AML-193 (cell line): Measurements from ENCODE around the gene POLH.

Experiments
- DNase-seq, 2 experiments: peaks; one replicate each; lab custom pipeline; 2025; lab: John Stamatoyannopoulos, UW

Gene POLH

GRCh38 chr6:43606019-43606418 is 30.0 kb downstream of the POLH start:
- DNase-seq: no peak

DNA sequence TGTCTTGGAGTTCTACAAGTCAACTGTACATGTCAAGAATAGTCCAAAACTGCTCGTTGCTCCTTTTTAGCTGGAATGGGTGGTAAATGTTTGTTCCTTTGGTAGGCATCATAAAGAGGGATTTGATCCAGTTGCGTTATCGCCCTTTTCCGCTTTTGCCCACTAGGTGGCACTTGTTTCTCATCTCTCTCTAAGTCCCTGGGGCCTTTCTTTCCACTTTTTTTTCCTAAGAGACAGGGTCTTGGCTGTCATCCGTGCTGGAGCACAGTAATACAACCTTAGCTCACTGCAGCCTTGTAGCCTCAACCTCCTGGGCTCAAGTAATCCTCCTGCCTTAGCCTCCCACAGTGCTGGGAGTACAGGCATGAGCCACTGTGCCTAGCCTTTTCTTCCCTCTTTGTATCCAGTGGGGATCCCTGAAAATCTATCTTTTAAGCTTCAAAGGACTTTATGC is 32.4 kb downstream of the POLH start:
- DNase-seq: peak; percentile 53 to 72

DNA sequence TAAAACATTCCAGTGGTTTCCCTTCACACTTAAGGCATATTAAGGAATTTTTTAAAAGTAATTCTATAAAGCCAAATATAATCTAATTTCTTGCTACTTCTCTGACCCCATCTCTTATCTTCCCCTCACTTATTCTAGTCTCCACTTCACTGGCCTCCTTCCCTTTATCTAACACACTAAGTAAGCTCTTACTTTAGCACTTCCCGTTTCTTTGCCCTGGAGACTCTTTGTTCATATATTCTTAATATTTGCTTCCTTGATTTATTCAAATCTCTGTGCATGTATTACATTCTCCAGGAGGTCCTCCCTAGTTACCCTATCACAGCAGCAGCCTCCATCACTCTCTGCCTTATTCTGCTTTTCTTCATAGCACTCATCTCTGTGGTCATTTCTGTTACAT is 32.8 kb downstream of the POLH start:
- peak; percentile 15 to 24 for DNase-seq

DNA sequence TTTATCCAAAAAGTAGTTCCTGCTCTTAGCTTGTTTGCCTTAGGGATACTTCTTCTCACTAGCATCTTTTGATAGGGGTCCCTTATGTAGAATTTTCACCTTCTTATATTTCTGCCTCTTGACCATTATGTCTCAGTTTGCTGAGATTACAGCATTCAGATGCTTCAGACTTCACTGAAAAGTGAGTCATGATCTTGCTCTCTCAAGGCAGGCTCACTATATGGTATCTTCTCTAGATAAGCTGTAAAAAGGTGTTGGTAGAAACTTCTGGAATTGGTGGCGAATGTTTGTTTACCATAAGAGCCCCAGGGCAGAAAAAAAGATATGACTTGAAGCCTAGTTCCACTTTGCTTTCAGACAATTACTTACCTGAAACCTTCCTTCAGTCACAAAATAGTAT is 33.4 kb downstream of the POLH start:
- no peak for DNase-seq

DNA sequence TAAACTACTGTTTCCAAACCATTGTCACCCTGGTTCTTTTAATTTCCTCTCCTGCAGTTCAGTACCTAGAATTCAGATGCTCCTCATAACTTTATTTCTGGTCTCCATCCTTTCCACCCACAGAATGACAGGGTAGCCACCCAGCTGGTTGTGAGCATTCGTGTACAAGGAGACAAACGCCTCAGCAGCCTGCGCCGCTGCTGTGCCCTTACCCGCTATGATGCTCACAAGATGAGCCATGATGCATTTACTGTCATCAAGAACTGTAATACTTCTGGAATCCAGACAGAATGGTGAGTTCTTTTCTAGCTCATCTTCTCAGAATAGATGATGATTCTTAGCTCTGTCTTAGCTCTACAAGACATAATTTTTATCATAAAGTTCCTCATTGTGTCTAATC is 34.4 kb downstream of the POLH start:
- no peak for DNase-seq

- no peak for DNase-seq
These were observed 37.9 kb downstream of the POLH start for GRCh38 chr6:43613721-43614395.

GRCh38 chr6:43614396-43614730 is 38.4 kb downstream of the POLH start:
- DNase-seq: no peak

GRCh38 chr6:43616725-43617472 is 40.9 kb downstream of the POLH start:
- no peak for DNase-seq

GRCh38 chr6:43621078-43621835 is 45.3 kb downstream of the POLH start:
- no peak for DNase-seq

DNA sequence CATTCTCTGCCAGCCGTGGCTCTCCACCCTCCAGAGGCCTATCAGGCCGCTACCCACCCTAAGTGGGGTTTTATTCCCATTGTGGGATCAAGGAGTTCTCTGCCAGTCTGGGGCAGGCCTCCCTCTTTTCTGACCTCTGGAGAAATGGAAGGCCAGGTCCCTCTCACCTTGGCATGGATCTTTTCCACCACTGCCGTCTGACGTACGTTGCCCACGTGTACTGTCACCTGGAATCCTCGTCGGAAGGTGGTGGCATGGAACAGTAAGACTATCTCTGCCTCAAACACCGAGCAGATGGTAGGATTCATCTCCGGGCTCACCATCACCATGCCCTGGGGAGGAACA is 45.8 kb downstream of the POLH start:
- DNase-seq: no peak

GRCh38 chr6:43622541-43622940 is 46.6 kb downstream of the POLH start:
- no peak for DNase-seq

GRCh38 chr6:43623880-43624785 is 48.1 kb downstream of the POLH start:
- DNase-seq: no peak

GRCh38 chr6:43624786-43625288 is 48.9 kb downstream of the POLH start:
- no peak for DNase-seq

GRCh38 chr6:43625393-43625992 is 49.5 kb downstream of the POLH start:
- no peak for DNase-seq

DNA sequence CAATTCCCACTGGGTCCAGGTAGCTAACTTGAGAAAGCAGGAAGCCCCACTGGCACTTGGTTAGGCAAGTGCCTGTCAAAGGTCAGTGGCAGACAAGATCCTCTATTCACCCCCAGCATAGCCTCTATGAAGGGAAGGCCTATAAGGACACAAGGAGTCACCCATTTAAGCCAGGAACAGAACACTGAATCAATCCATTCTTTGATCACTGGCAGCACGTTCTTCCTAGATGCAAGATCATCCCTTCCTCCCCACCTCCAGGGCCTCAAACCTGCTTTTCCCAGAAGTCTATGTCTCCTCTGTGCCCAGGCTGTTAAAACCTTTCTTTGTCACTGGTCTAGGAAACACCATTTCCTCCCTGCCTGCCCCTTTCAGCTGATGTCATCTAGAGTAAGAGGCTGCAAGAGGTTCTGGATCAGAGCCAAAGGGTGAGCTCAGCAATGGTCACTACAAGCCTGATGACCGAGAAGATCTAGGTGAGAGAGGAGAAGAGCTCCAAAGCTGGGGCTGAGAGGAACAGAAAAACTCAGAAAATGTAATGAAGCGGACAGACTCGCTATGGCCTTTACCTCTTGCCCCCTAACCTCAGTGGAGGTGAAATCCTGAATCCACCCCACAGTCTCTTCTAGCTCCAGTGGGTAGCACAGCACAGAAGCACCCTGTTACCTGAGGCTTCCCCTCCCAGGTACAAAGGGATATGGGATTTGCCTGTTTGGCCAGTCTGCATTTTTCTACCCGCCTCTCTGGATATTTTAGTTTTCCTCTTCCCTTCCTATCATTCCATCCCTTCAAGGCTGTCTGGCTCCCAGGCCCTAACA is 51.2 kb downstream of the POLH start:
- DNase-seq: peak; percentile 83 to 86

- peak in 1 of 2 experiments; percentile 32 for DNase-seq
These were observed 52.6 kb downstream of the POLH start for GRCh38 chr6:43628393-43629103.

GRCh38 chr6:43629104-43629504 is 53.1 kb downstream of the POLH start, which contains the start of gene GTPBP2:
GTPBP2 (minus strand) TSS chr6:43629264; CDS start chr6:43629162, 102 bp downstream.
- peak; percentile 99 for DNase-seq

GRCh38 chr6:43629505-43630300 is 53.7 kb downstream of the POLH start:
- peak; percentile 99 for DNase-seq
